NB4 (cell line): ENCODE data around the gene DTNA.

ENCODE experiments used
- POLR2A ChIP-seq: IDR thresholded peaks from 2 replicates; pipeline ENCODE4 v1.6.1; 2011; ENCODE audit warnings: mild to moderate bottlenecking; ENCODE audit not compliant: insufficient read length; ENCODE audit errors: extremely low read depth
- TF ChIP-seq, protein P1 (sequence below): IDR thresholded peaks from one replicate; pipeline ENCODE4 v1.5.1; 2012; ENCODE audit warnings: low read depth, low read length

DNA sequence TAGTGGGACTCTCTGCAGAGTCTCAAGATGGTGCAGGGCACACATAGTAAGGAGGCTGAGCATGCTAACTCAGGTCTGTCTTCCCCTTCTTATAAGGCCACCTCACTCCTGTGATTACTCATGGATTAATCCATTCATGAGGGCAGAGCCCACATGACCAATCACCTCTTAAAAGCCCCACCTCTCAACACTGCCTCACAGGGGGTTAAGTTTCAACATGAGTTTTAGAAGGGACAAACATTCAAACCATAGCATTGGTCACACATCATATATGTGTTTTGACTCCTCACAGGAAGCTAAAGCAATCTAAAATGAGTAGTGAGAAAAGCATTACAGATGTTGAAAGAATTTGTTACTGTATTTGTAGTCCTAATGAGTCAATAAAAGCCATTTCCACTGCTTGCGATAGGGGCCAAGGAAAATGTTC is 57.5 kb downstream of the DTNA start:
- no peak for TF ChIP-seq POLR2A
- TF ChIP-seq, protein P1, sequence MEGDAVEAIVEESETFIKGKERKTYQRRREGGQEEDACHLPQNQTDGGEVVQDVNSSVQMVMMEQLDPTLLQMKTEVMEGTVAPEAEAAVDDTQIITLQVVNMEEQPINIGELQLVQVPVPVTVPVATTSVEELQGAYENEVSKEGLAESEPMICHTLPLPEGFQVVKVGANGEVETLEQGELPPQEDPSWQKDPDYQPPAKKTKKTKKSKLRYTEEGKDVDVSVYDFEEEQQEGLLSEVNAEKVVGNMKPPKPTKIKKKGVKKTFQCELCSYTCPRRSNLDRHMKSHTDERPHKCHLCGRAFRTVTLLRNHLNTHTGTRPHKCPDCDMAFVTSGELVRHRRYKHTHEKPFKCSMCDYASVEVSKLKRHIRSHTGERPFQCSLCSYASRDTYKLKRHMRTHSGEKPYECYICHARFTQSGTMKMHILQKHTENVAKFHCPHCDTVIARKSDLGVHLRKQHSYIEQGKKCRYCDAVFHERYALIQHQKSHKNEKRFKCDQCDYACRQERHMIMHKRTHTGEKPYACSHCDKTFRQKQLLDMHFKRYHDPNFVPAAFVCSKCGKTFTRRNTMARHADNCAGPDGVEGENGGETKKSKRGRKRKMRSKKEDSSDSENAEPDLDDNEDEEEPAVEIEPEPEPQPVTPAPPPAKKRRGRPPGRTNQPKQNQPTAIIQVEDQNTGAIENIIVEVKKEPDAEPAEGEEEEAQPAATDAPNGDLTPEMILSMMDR = no peak
